DMS53 treated with DMSO at 0.1 percent for 48 hours (cell line): ENCODE measurements around the gene RTP2.

Experiments
- DNase-seq: peaks from one replicate; lab custom pipeline; 2025; ENCODE audit not compliant: unreplicated experiment; lab: John Stamatoyannopoulos, UW

The RTP2 gene

DNA sequence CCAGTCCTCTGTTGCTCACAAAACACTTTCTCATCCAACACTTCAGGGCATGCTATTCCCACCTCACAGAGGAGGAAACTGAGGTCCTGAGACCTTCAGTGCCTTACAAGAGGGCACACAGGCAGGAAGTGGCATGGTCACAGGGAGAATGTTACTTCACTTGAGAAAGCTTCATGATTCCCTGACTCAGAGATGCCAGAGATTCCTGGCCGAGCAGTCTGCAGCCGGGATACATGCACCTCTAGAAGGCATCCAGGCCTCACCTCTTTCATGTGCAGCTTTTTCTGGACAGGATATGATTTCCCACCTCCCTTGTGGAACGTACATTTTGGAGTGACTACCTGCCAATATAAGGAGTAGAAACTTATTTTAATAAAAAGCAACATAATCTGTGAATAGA, 29.3 kb downstream of the RTP2 start:
- no peak for DNase-seq

- DNase-seq, result peak; percentile 26
Observed at GRCh38 chr3:187669675-187670504, 32.5 kb downstream of the RTP2 start, which contains the start of gene SST. TSS of gene SST (minus strand) at chr3:187670394. CDS start at chr3:187670291, 103 bp downstream.

- DNase-seq, result peak; percentile 90
Observed at GRCh38 chr3:187667526-187667925, 34.8 kb downstream of the RTP2 start.

GRCh38 chr3:187665764-187666402, 36.5 kb downstream of the RTP2 start:
- no peak for DNase-seq

GRCh38 chr3:187665010-187665409, 37.3 kb downstream of the RTP2 start:
- DNase-seq, result no peak

DNA sequence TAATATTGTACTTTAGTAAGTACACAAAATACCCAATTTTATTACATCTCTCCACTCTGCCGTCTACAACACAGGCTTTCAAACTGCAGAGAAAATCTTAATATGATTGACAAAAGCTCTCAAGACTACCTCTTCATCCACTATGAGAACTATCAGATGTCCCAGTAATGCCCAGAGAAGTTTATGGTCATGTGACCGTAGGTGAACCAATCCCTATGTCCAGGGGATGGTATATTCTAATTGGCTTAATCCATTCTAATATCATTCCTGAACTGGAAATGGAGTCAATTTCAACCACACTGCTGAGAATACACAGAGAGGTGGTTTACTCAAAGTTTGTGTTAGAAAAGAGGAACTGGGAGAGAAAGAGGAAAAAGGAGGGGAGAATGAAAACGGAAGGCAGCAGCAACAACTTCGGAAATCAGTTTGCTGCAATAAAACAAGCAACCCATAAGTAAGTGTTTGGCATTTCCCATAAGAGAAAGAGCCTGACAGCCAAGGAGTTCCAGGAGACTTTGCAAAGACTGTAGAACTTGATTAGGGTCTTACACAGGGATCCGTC, 39.4 kb downstream of the RTP2 start:
- DNase-seq, result no peak

- DNase-seq, result no peak
Observed at GRCh38 chr3:187661267-187661666, 41.1 kb downstream of the RTP2 start.

- no peak for DNase-seq
Observed at GRCh38 chr3:187651282-187651681, 51.1 kb downstream of the RTP2 start.
